ENCODE measurements around the gene JHY.

JHY gene

DNA sequence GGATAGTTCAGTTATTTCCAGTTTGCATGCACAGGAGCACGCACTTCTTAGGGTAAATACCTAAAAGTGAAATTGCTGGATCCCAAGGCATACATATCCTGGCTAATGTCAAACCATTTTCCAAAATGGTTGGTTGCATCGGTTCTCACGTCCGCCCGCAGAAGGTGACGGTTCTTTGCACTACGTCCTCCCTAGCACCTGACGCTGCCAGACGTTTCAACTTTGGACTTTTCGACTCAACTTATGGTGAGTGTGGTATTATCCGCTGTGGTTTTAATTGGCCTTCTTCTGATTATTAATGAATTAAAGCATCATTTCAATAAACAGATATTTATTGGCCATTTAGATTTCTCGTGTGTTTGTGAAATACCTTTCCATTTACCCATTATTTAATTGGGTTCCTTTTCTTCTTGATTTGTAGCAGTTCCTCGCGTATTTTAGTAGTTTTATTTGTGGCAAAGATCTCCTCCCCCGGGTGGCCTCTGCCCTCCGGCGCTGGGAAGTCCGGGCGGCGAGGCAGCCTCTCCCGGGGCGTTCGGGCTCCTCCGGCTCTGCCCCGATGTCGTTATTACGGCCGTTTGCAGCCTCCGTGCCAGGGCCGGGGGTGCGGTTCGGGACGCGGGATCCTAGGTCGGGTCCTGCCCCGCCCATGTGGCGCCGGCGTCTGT is at the start of gene JHY:
Gene JHY, plus strand, starts transcription at position 571 of the 668 bp plus-strand sequence. CDS start 3,091 bp downstream, outside the sequence.
- TF ChIP-seq TEAD4 (IDR thresholded peaks at IDR 0.05) (no peak), NFIC (IDR thresholded peaks at IDR 0.05) (no peak), ZBTB7A (IDR thresholded peaks at IDR 0.05; ENCODE audit: low read depth) (no peak), CREB1 (IDR thresholded peaks at IDR 0.05; ENCODE audit: low read depth) (no peak), RAD21 (IDR thresholded peaks at IDR 0.05; ENCODE audit: low read depth) (no peak), EGR1 (IDR thresholded peaks at IDR 0.05) (no peak), FOXM1 (IDR thresholded peaks at IDR 0.05; ENCODE audit: borderline replicate concordance, low read depth) (no peak), TCF12 (IDR thresholded peaks at IDR 0.05; ENCODE audit: low read depth) (no peak), TAF1 (IDR thresholded peaks at IDR 0.05; ENCODE audit: low read depth) (no peak), EP300 (IDR thresholded peaks at IDR 0.05; ENCODE audit: borderline replicate concordance) (no peak), CEBPB (IDR thresholded peaks at IDR 0.05) (no peak), YY1 (IDR thresholded peaks at IDR 0.05; ENCODE audit: low read depth) (no peak)
- TF ChIP-seq, protein P1, sequence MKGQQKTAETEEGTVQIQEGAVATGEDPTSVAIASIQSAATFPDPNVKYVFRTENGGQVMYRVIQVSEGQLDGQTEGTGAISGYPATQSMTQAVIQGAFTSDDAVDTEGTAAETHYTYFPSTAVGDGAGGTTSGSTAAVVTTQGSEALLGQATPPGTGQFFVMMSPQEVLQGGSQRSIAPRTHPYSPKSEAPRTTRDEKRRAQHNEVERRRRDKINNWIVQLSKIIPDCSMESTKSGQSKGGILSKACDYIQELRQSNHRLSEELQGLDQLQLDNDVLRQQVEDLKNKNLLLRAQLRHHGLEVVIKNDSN (IDR thresholded peaks at IDR 0.05), result no peak
- TF ChIP-seq, protein P2, sequence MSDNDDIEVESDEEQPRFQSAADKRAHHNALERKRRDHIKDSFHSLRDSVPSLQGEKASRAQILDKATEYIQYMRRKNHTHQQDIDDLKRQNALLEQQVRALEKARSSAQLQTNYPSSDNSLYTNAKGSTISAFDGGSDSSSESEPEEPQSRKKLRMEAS (IDR thresholded peaks at IDR 0.05), result no peak
- TF ChIP-seq, protein P3, sequence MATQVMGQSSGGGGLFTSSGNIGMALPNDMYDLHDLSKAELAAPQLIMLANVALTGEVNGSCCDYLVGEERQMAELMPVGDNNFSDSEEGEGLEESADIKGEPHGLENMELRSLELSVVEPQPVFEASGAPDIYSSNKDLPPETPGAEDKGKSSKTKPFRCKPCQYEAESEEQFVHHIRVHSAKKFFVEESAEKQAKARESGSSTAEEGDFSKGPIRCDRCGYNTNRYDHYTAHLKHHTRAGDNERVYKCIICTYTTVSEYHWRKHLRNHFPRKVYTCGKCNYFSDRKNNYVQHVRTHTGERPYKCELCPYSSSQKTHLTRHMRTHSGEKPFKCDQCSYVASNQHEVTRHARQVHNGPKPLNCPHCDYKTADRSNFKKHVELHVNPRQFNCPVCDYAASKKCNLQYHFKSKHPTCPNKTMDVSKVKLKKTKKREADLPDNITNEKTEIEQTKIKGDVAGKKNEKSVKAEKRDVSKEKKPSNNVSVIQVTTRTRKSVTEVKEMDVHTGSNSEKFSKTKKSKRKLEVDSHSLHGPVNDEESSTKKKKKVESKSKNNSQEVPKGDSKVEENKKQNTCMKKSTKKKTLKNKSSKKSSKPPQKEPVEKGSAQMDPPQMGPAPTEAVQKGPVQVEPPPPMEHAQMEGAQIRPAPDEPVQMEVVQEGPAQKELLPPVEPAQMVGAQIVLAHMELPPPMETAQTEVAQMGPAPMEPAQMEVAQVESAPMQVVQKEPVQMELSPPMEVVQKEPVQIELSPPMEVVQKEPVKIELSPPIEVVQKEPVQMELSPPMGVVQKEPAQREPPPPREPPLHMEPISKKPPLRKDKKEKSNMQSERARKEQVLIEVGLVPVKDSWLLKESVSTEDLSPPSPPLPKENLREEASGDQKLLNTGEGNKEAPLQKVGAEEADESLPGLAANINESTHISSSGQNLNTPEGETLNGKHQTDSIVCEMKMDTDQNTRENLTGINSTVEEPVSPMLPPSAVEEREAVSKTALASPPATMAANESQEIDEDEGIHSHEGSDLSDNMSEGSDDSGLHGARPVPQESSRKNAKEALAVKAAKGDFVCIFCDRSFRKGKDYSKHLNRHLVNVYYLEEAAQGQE (IDR thresholded peaks at IDR 0.05; ENCODE audit: low read depth), result no peak

- TF ChIP-seq TCF12 (IDR thresholded peaks at IDR 0.05; ENCODE audit: low read depth) (no peak), TEAD4 (IDR thresholded peaks at IDR 0.05) (no peak)
- TF ChIP-seq, protein P1 (IDR thresholded peaks at IDR 0.05), result no peak
Observed at GRCh38 chr11:122833846-122834464, 48.6 kb upstream of the JHY start.

DNA sequence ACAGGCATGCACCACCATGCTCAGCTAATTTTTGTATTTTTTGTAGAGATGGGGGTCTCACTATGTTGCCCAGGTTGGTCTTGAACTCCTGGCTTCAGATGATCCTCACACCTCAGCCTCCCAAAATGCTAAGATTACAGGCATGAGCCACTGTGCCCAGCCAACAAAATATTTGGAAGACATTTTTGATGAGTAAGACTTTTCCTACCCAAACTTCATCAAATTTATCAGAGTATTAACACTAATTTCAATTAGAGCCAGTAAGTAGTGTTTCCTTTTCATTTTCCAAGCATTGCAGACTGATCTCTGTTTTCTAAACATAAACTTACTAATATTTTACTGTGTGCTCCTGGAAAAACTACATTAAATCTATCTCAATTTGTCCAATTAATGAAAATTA is 45.6 kb upstream of the JHY start:
- no peak for TF ChIP-seq TCF12 (IDR thresholded peaks at IDR 0.05; ENCODE audit: low read depth)
- TF ChIP-seq, protein P2 (IDR thresholded peaks at IDR 0.05), result no peak
- no peak for TF ChIP-seq CEBPB (IDR thresholded peaks at IDR 0.05)
- no peak for TF ChIP-seq NFIC (IDR thresholded peaks at IDR 0.05)

DNA sequence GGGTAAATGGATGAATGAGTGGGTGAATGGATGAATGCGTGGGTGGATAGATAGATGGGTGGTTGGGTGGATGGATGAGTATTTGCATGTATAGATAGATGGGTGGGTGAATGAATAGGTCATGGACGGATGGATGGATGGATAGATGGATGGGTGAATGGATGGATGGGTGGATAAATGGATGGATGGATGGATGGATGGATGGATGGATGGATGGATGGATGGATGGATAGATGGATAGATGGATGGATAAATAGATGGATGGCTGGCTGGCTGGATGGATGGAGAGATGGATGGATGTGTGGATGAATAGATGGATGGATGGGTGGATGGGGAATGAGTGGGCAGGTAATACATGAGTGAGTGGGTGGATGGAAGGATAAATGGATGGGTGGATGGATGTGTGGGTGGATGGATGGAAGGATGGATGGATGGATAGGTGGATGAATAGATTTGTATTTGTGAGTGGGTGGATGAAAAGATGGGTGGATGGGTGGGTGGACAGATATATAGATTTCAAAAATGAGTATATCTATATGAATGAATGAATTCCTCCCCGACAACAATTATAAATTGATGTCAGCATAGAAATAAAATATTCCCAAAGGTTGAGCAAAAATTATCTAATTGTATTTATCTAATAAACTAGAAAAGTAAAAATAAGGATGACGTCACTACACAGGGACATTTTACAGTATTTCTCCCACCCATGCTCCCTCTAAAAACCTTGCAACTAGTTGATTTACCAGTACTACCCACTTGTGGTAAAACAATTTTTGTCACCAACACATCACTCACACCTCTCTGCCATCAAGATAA is 44.8 kb upstream of the JHY start:
- TF ChIP-seq ZBTB7A (IDR thresholded peaks at IDR 0.05; ENCODE audit: low read depth) (no peak), YY1 (IDR thresholded peaks at IDR 0.05; ENCODE audit: low read depth) (no peak), NFIC (IDR thresholded peaks at IDR 0.05) (no peak)

GRCh38 chr11:122843281-122844141 is 39.0 kb upstream of the JHY start:
- TF ChIP-seq ZBTB7A (IDR thresholded peaks at IDR 0.05; ENCODE audit: low read depth) (no peak), CEBPB (IDR thresholded peaks at IDR 0.05) (no peak), RAD21 (IDR thresholded peaks at IDR 0.05; ENCODE audit: low read depth) (no peak), CREB1 (IDR thresholded peaks at IDR 0.05; ENCODE audit: low read depth) (no peak), TCF12 (IDR thresholded peaks at IDR 0.05; ENCODE audit: low read depth) (no peak), EGR1 (IDR thresholded peaks at IDR 0.05) (no peak), TAF1 (IDR thresholded peaks at IDR 0.05; ENCODE audit: low read depth) (no peak)
- TF ChIP-seq, protein P2 (IDR thresholded peaks at IDR 0.05), result no peak
- TF ChIP-seq, protein P3 (IDR thresholded peaks at IDR 0.05; ENCODE audit: low read depth), result no peak

All from Ishikawa (cell line).